GM19438 (cell line): ENCODE results near the gene ATP5F1D.
"Not testable (repeated sequence)": the region's sequence is repeated elsewhere in the genome, so short reads cannot be mapped to it uniquely, and the experiment has no call there.

Source experiments
- ATAC-seq: cut with Tn5 transposase; IDR thresholded peaks from one replicate; pipeline ENCODE4 v1.9.1; 2021; ENCODE audit warnings: low read depth; ENCODE audit not compliant: unreplicated experiment

The ATP5F1D gene

DNA sequence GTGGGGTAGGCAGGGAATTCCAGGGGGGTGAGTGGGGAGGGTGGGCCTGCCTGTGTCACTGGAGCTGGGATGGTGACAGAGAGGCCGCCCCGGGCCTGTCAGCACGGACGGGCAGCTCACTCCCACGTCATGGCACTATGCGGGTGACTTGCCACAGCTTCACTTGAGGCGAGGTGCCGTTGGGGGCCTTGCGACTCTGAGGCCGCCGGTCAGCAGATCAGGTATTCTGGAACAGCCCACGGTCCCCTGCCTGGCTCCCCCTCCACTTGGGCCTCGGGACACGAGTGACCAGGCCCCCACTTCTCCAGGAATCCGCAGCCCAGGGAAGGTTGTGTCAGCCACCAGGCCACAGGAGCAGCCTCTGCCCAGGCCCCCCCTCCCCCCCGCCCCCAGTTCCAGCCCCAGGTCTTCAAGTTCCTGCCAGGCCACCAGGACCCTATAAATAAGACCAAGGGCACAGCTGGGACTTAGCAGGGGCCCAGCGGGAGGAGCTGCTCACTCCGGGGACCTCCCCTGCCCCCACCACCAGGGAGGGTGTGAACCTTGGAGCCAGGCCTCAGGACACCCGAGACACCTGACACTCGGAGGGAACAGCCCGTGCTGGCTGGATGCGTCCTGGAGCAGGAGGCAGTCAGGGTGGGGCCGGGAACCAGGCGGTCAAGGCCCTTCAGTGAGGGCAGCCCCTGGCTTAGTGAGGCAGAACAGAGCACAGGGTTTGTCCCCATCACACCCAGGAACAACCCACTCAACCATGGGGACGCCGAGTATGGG, 4.1 kb downstream of the ATP5F1D start:
- no peak for ATAC-seq

DNA sequence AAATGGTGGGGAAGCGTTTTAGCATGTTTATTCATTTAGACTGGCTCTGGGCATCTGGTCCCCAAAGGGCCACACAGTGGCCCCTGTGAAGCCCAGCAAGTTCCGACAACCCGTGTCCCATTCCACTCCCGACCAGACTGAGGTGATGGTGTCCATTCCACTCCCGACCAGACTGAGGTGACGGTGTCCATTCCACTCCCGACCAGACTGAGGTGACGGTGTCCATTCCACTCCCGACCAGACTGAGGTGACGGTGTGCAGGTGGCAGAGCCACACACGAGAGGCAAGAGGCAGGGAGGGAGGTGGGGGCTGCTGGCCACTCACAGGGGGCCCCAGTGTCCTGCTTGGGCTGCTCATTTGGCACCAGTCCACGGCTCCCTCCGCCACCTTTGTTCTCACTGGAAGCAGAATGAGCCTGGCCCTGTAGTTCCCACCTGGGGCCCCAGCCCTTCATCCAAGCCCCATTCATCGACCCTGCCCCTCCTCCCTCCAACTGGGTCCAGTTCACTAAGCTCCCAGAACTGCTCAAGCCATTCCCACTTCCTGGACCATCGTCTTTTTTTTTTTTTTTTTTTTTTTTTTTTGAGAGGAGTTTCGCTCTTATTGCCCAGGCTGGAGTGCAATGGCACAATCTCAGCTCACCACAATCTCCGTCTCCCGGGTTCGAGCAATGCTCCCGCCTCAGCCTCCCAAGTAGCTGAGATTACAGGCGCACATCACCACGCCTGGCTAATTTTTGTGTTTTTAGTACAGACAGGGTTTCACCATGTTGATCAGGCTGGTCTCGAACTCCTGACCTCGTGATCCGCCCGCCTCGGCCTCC, 4.9 kb downstream of the ATP5F1D start:
- ATAC-seq: not testable (repeated sequence)

DNA sequence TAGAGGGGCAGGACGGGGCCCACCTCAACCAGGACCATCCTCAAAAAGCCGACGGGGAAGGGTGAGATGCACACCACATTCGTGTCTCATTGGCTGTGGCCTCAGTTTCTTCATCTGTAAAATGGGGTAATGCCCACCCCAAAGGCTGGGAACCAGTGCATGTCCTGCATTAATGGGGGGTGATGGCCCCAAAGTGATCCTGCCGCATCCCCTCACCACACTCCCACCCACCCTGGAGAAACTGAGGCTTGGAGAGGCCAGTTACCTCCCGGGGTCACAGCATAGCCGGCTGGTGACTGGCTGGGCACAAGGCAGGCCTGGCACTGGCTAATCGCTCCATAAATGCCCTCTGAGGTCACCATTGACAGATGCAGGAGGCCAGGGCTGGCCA, 6.2 kb downstream of the ATP5F1D start:
- no peak for ATAC-seq

DNA sequence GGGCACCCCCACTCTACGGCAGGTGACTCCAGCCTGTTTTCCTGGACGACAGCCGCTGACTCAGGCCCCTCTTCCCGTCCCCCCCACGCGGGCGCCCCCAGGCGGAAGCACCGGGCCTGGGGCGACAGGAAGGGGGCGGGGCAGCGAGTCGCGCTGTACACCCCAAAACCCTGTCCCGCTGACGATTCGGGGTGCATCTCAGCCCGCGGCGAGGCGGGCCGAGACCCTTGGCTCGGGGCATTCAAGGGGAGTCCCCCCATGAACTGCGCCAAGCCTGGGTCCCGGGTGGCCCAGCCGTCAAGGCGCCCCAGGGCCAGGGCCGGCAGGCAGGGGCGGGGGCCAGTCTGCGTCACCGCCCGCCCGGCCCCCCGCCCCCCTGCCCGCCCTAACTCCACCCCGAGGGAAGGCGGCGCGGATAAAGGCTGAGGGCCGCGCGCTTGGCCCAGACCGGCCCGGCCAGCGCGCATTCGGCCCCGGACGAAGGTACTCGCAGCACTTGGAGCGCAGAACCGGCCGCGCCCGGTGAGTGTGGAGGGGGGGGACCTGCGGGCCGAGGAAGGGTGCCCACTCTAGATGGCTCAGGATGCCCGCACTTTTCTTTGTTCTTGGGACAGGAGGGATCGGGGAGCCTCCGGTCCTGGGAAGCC, 6.7 kb downstream of the ATP5F1D start, which contains the start of gene MIDN:
TSS of gene MIDN (plus strand) at position 445 of the 647 bp plus-strand sequence. CDS start 1,714 bp downstream, outside the sequence.
- ATAC-seq: peak; percentile 15

DNA sequence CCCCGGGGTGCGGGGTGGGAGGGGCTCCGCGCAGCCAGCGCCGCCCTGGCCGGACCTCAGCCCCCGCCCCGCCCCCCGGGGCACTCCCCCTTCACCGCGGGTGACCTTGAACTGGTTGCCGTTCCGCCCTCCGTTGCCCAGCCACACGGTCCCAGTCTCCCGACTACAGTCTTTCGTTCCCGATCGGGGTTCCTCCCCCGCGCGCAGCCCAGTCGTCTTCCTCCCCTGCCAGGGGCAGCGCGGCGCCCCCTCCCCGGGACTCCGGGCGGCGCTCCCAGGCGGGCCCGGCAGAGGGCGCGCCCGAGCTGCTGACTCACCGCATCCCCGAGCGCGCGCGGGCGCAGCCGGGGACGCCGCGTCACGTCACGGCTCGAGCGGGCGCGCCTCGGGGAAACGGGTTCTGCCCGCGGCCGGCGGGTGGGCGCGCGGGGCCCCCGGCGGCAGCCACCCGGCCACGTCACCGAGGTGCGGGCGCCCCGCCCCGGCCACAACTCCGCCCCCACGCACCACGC, 7.3 kb downstream of the ATP5F1D start:
- ATAC-seq: peak; percentile 24

DNA sequence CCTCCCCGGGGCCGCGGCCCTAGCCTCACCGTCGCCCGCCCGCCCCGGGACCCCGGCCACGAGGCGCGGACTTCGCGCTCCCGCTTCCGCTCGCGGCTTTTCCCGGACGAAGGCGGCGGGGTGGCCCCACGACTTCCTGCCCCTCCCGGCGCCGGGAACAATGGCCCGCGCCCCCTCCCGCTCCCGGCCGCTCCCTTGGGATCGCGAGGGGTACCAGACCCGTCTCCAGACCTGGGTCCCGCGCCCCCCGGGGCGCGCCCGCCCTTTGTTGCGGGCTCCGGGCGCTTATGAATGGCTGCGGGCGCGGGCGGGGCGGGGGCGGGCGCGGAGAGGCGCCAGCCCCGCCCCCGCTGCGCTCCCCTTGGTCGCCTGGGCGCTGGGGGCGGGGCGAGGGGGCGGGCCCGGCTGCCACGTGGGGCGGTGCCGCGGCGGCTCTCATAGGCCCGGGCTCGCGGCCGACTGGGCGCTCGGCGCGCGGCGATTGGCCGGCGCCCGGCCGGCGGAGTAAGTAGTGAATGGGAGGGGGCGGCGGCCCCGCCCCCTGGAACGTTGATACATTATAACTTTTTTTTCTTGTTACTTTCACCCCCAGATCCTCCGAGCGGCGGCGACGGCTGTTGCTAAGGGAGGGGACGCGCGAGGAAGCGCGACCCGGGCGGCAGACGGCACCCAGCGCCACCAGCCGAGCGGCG, 7.9 kb downstream of the ATP5F1D start:
- peak; percentile 34 for ATAC-seq

DNA sequence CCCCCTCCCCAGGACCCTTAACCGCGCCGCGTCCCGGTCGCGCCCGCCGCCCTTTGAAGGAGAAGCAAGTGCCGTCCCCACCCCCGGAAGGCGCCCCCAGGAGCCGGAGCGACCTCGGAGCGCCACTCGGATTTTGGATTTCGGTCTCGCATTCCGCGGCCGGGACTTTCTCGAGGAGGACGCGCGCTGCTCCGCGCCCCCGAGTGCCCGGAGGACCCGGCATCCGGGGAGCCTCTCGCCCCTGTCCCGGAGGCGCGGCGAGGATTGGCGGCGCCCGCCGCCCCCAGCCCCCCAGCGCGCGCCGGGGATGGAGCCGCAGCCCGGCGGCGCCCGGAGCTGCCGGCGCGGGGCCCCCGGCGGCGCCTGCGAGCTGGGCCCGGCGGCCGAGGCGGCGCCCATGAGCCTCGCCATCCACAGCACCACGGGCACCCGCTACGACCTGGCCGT, 8.5 kb downstream of the ATP5F1D start:
- ATAC-seq: no peak

DNA sequence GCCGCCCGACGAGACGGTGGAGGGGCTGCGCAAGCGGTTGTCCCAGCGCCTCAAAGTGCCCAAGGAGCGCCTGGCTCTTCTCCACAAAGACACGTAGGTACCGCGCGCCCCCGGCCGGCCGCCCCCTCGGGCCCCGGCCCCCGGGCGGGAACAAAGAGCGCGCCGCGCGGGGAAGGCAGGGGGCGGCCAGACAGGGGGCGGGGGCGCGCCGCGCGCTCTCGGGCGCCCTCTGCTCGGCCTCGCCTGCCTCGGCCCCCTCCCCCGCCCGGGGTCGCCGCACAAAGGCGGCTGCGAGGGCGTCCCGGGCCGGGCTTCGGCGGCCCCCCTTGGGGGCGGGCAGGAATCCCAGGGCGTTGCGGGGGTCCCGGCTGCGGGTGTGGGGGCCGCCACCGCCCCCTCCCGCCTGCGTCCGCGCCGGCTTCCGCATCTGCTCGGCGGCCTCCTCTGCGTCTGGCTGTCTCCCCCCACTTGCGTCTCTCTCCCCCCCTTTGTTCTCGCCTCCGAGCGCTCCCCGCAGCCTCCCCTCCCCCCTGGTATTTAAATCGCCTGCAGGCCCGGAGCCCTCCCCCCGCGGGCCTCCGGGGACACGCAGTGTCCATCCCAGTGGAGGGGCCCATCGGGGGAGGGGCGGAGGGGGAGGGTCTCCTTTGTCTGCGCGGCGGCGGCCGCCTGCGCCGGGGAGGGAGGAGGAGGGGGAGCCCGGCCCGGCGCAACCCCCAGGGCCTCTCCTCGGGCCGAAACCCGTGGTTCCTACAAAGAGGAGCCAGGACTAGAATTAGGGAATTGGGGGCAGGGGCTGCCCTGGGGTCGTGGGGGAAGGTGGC, 9.1 kb downstream of the ATP5F1D start:
- ATAC-seq: no peak

DNA sequence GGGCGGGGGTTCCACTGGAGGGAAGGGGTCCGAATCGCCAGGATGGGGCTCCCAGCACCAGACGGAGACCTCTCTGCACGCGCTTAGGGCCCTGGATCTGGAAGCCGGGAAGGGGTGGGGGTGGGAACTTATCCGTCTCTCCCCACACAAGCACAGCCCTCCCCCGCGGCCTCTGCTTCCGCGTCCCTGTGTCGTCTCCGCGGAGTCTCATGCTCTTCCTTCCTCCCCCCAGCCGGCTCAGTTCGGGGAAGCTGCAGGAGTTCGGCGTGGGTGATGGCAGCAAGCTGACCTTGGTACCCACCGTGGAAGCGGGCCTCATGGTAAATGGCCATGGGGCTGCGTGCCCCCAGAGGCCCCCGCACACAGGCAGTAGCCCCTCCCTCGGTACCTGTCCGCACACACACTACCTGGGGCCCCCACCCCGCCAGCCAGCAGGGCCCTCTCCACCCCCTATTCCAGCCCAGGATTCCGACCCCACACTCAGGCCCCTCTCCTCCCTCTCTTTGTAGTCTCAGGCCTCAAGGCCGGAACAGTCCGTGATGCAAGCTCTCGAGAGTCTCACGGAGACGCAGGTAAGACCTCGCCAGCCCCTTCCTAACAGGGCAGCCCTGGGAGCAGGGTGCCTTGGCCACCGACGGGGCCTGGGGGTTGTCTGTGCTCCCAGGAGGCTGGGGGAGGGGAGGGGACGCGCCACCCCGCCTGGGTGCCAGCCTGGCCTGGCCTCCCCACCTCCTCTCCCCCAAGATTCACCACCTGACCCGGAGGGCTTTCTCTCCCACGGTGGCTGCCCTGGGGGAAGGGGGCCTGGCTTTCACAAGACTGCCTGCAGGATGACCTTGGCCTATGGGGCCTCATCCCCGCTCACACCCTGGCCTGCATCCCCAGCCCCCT, 10.0 kb downstream of the ATP5F1D start:
- ATAC-seq: no peak

DNA sequence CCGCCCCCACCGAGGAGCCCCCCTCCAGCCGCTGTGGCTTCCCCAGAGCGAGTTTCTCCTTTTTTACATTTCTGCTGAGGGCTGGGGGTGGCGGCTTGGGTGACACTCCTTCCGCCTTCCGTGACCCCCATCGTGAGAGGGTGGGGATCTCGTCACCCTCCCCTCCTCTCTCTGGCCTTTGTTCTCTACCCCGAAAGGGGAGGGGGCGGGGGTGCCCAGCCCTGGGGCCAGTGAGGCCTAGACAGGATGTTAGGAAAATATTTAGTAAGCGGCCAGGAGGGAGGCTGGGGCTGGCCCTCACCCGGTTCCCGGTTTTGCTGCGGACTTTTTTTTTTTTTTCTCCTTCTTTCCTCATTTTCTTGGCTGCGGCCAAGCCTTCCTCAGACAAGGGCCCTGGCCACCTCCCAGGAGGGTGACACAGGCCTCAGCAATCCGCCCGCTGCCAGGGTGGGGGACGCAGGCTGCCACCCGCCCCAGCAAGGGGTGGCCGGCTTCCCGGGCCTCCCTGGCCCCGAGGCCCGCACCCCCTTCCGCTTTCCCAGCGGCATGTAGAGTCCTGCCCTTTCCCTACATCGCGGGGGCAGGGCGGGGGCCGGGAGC, 10.8 kb downstream of the ATP5F1D start:
- ATAC-seq: no peak

DNA sequence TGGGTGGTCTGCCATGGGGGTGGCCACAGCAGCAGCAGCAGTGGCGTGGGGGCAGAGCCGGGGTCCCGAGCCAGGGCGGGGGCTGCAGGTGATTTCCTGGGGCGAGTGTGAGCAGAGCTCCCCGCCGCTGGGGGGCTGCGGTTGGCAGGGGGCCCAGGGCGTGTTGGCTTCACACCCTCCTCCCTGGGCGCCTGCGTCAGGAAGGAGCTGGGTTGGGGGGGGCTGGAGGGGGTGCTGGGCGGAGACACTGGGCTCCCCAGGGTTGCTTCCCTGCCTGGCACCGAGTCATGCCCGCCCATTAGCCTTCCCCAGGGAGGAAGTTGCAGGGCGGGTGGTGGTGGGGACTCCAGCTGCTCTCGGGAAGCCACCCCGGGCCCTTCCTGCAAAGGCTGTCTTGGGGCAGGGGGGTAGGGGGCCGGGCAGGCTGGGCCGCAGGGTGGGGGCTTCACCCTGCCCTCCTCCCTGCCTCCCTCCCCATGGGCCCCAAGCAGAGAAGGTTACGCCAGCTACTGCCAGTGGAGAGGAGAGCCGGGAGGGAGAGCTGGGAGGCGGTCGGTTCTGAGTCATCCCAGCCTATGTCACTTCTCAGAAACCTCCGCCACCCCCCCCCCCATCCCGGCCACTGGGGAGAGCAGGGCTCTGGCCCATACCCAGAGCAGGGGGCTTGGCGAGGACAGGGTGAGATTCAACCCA, 11.4 kb downstream of the ATP5F1D start:
- ATAC-seq: no peak

DNA sequence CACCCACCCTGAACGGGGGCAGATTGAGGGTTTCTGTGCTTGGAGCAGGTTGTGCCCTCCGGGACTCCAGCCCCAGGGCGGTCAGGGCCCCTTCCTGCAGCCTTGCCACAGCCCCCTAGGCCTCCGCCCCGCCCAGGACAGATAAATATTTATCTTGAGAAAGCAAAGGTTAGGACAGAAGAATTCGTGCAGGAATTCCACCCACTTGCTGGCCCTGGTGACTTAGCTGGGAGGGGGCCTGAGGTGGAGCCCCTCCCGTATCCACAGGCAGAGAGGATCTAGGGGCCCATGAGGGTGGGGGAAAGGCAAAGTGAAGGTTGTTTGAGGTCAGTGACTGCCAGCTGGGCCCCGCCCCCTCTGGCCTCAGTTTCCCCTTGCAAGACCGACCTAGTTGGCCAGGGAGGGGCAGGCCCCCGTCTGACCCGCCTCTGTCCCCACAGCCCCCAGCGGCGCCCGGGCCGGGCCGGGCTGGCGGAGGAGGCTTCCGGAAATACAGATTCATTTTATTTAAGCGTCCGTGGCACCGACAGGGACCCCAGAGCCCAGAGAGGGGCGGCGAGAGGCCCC, 12.0 kb downstream of the ATP5F1D start:
- no peak for ATAC-seq

DNA sequence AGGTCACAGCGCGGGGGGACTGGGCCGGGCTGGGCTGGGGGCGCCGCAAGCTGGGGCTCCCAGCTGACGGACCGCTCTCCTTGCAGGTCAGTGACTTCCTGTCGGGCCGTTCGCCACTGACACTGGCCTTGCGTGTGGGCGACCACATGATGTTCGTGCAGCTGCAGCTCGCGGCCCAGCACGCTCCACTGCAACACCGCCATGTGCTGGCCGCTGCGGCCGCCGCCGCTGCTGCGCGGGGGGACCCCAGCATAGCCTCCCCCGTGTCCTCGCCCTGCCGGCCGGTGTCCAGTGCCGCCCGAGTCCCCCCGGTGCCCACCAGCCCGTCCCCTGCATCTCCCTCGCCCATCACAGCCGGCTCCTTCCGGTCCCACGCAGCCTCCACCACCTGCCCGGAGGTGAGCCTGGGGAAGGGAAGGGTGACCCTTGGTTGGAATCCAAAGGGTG, 12.6 kb downstream of the ATP5F1D start:
- no peak for ATAC-seq

DNA sequence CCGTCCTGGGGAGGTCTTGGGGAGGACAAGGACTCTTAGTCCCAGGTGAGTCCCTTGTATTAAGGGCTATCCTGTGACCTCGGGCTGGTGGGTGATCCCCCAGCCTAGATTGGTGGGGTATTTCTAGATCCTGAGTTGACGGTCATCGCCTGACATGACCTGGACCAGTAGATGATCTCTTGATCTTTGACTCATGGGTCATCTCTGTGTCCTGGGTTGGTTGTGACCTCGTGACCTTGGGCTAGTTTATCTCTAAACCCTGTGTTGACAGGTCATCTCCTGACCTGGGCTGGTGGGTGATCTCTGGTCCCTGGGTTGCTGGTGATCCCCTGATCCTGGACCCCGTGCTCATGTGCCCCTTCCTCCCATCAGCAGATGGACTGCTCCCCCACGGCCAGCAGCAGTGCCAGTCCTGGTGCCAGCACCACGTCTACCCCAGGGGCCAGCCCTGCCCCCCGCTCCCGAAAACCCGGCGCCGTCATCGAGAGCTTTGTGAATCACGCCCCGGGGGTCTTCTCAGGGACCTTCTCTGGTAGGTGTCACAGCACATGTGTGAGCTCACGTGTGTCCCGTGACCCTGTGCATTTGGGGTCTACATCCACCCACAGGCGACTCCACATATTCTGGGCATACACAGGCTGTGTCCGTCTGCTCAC, 13.1 kb downstream of the ATP5F1D start:
- ATAC-seq: no peak

DNA sequence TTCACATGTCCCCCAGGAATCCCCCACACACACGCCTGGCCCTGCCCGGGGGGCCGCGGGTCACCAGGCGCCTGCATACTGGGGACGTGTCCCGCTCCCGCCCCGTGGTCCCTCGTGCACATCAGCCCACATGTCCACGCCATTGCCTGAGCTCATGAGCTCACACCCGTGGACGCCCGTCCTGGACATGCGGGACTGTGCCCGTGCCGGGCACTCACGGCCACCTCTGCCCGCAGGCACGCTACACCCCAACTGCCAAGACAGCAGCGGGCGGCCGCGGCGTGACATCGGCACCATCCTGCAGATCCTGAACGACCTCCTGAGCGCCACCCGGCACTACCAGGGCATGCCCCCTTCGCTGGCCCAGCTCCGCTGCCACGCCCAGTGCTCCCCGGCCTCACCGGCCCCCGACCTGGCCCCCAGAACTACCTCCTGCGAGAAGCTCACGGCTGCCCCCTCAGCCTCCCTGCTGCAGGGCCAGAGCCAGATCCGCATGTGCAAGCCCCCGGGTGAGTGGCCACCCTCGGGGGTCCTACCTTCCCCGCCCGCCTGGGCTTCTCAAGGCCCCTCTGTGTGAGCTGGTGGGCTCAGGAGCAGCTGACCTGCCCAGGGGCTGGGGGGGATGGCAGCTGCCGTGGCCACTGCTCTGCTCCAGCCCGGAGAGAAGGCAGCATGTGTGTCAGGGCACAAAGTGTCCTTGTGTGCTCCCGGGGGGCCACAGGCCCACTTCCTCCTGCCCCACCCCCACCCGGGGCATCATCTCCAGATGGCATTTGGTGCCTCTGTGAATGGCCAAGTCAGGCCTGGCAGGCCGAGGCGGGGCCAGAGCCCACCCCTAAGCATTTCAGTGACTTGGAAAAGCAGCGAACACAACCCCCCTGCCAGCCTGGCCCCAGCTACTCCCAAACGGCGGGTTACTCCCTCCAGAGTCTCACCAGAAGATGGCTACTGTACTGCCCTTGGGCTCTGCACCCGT, 13.9 kb downstream of the ATP5F1D start:
- no peak for ATAC-seq
